ENCODE data around the gene BPIFB3.

DNA sequence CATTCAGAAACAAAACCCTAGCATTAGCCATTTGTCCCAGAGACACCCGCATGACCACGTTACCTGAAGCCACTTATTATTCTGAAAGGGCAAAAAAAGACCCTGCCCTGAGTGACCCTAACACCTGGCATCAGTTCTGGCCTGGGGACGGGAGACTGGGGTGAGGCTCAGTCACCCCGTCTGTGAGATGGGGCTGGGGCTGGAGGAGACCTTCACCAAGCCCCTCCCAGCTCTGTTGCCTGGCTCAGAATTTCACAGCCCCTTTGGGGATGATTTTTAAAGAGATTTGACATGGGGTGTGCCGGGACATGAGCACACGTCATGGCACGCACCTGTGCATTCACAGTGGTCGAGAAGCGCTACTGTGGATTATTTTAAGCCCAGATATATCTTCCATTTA is 23.6 kb upstream of the BPIFB3 start:
- TF ChIP-seq, protein P1, sequence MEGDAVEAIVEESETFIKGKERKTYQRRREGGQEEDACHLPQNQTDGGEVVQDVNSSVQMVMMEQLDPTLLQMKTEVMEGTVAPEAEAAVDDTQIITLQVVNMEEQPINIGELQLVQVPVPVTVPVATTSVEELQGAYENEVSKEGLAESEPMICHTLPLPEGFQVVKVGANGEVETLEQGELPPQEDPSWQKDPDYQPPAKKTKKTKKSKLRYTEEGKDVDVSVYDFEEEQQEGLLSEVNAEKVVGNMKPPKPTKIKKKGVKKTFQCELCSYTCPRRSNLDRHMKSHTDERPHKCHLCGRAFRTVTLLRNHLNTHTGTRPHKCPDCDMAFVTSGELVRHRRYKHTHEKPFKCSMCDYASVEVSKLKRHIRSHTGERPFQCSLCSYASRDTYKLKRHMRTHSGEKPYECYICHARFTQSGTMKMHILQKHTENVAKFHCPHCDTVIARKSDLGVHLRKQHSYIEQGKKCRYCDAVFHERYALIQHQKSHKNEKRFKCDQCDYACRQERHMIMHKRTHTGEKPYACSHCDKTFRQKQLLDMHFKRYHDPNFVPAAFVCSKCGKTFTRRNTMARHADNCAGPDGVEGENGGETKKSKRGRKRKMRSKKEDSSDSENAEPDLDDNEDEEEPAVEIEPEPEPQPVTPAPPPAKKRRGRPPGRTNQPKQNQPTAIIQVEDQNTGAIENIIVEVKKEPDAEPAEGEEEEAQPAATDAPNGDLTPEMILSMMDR (IDR thresholded peaks at IDR 0.05) = no peak
- no peak for TF ChIP-seq POLR2A (IDR thresholded peaks at IDR 0.05)
